MCF 10A (cell line): ENCODE results near the gene HLA-A. TPM values are rescaled to one million over a fixed set of nuclear protein-coding genes. Genes with fewer than 3 reads are reported as not detected.
"Not testable (repeated sequence)": the region's sequence is repeated elsewhere in the genome, so short reads cannot be mapped to it uniquely, and the experiment has no call there.

Experiments
- BruUV-seq: library from RNA; stranded (reverse); fragments of 400-500 nt; replicated peaks from 2 replicates; lab custom pipeline; 2021; lab: Mats Ljungman, UMichigan
- CTCF ChIA-PET: fragments of 300-600 bp; sonication (Branson Sonifier 250); formaldehyde crosslinking; extraction: SDS; loops from one replicate; lab custom pipeline; 2021; ENCODE audit warnings: antibody characterized with exemption, inconsistent platforms; lab: Yijun Ruan, JAX
- POLR2A ChIA-PET: fragments of 300-600, 350-650 bp; sonication (Branson Sonifier 250); formaldehyde crosslinking; extraction: SDS; loops from one replicate; lab custom pipeline; 2020; ENCODE audit warnings: antibody characterized with exemption, inconsistent platforms; lab: Yijun Ruan, JAX
- DNase-seq: peaks from one replicate; pipeline ENCODE4 v3.0.0-alpha.2; 2018; ENCODE audit not compliant: unreplicated experiment
- H3K27ac Mint-ChIP-seq: one replicate; pipeline ENCODE4 v1.8.0; 2022; ENCODE audit warnings: mild to moderate bottlenecking, low read depth, mixed read lengths; ENCODE audit not compliant: unreplicated experiment
- H3K27me3 Mint-ChIP-seq: one replicate; pipeline ENCODE4 v1.8.0; 2022; ENCODE audit warnings: mixed read lengths; ENCODE audit not compliant: insufficient read depth, unreplicated experiment
- H3K36me3 Mint-ChIP-seq: one replicate; pipeline ENCODE4 v1.8.0; 2022; ENCODE audit warnings: mild to moderate bottlenecking, moderate library complexity, mixed read lengths; ENCODE audit not compliant: insufficient read depth, unreplicated experiment
- H3K4me1 Mint-ChIP-seq: one replicate; pipeline ENCODE4 v1.8.0; 2022; ENCODE audit warnings: mixed read lengths; ENCODE audit not compliant: insufficient read depth, unreplicated experiment
- H3K4me3 Mint-ChIP-seq: one replicate; pipeline ENCODE4 v1.8.0; 2022; ENCODE audit warnings: mild to moderate bottlenecking, moderate library complexity, mixed read lengths; ENCODE audit not compliant: unreplicated experiment
- H3K9me3 Mint-ChIP-seq: one replicate; pipeline ENCODE4 v1.8.0; 2022; ENCODE audit warnings: mixed read lengths; ENCODE audit not compliant: unreplicated experiment
- CTCF ChIP-seq: fragments of 200-600 bp; IDR thresholded peaks from one replicate; pipeline ENCODE4 v1.8.0; 2022; ENCODE audit warnings: antibody characterized with exemption, mild to moderate bottlenecking; ENCODE audit not compliant: unreplicated experiment
- intact Hi-C: fragments of 100-400 bp; cut with micrococcal nuclease; formaldehyde crosslinking; loops from 2 replicates; pipeline ENCODE4 v1.14.1; 2022
- total RNA-seq: library from RNA; stranded (reverse); gene quantifications from 2 replicates; pipeline ENCODE4 v1.2.3, GENCODE V29; 2022

Gene HLA-A
- total RNA-seq, 1 experiment from 2014 or later, result 139 TPM

GRCh38 chr6:29958046-29958445 is 15.7 kb downstream of the HLA-A start:
- ChIA-PET POLR2A (no interaction called here), CTCF (interaction anchor here (1.1 kb wide), 1 partner anchor 220 kb away, joined by 3 read pairs; no protein-coding TSS in a partner anchor)
- intact Hi-C loops, result no loop called here
- TF ChIP-seq CTCF, result no peak
- DNase-seq, result no peak
- Mint-ChIP-seq H3K27me3 (no peaks in the 10 kb centered on the region), H3K36me3 (no peaks in the 10 kb centered on the region), H3K4me1 (peaks cover 5% of the 10 kb centered on the region), H3K9me3 (no peaks in the 10 kb centered on the region), H3K4me3 (no peak overlapping the region), H3K27ac (no peak overlapping the region)
- BruUV-seq, result no TSS peak

GRCh38 chr6:29958921-29959320 is 16.6 kb downstream of the HLA-A start:
- Mint-ChIP-seq H3K36me3 (no peaks in the 10 kb centered on the region), H3K9me3 (no peaks in the 10 kb centered on the region), H3K4me3 (no peak overlapping the region), H3K4me1 (no peaks in the 10 kb centered on the region), H3K27me3 (no peaks in the 10 kb centered on the region), H3K27ac (no peak overlapping the region)
- TF ChIP-seq CTCF, result no peak
- CTCF ChIA-PET, result no interaction called here
- intact Hi-C loops, result no loop called here
- no TSS peak for BruUV-seq
- POLR2A ChIA-PET, result interaction anchor here (0.7 kb wide), 1 partner anchor 8 kb away, joined by 4 read pairs; no protein-coding TSS in a partner anchor
- no peak for DNase-seq

GRCh38 chr6:29959467-29959866 is 17.1 kb downstream of the HLA-A start:
- no TSS peak for BruUV-seq
- H3K36me3 Mint-ChIP-seq, result no peaks in the 10 kb centered on the region
- ChIA-PET CTCF (no interaction called here), POLR2A (interaction anchor here (0.7 kb wide), 1 partner anchor 8 kb away, joined by 4 read pairs; no protein-coding TSS in a partner anchor)
- no peaks in the 10 kb centered on the region for H3K27me3 Mint-ChIP-seq
- H3K4me1 Mint-ChIP-seq, result peaks cover 2% of the 10 kb centered on the region
- no peak for TF ChIP-seq CTCF
- no peaks in the 10 kb centered on the region for H3K9me3 Mint-ChIP-seq
- no peak overlapping the region for H3K27ac Mint-ChIP-seq
- H3K4me3 Mint-ChIP-seq, result no peak overlapping the region
- intact Hi-C loops, result no loop called here
- DNase-seq, result no peak

- DNase-seq, result no peak
- intact Hi-C loops, result no loop called here
- no peak overlapping the region for H3K4me3 Mint-ChIP-seq
- no peaks in the 10 kb centered on the region for H3K36me3 Mint-ChIP-seq
- H3K9me3 Mint-ChIP-seq, result no peaks in the 10 kb centered on the region
- H3K27ac Mint-ChIP-seq, result no peak overlapping the region
- ChIA-PET POLR2A (interaction anchor here (1.8 kb wide), 1 partner anchor 9 kb away, joined by 5 read pairs; no protein-coding TSS in a partner anchor), CTCF (interaction anchor here (1.6 kb wide), 1 partner anchor 114 kb away, joined by 3 read pairs; no protein-coding TSS in a partner anchor)
- H3K4me1 Mint-ChIP-seq, result peaks cover 24% of the 10 kb centered on the region
- H3K27me3 Mint-ChIP-seq, result no peaks in the 10 kb centered on the region
- BruUV-seq, result no TSS peak
- TF ChIP-seq CTCF, result no peak
These were observed 19.6 kb downstream of the HLA-A start for GRCh38 chr6:29961966-29962365.

- CTCF ChIA-PET, H3K9me3 Mint-ChIP-seq, BruUV-seq, H3K27ac Mint-ChIP-seq, DNase-seq, H3K36me3 Mint-ChIP-seq, H3K27me3 Mint-ChIP-seq, H3K4me3 Mint-ChIP-seq, intact Hi-C loops: not testable (repeated sequence)
- POLR2A ChIA-PET, result interaction anchor here (2.9 kb wide), 1 partner anchor 11 kb away, joined by 19 read pairs; no protein-coding TSS in a partner anchor
- peaks cover 35% of the 10 kb centered on the region for H3K4me1 Mint-ChIP-seq
These were observed 21.4 kb downstream of the HLA-A start for GRCh38 chr6:29963697-29964096.
